GM12892 (cell line): ENCODE measurements around the gene HAO1.

Experiments
- POLR2A ChIP-seq: IDR thresholded peaks from 2 replicates; pipeline ENCODE4 v1.6.1; 2011; ENCODE audit warnings: low read depth, low read length, control low read depth
- POLR2AphosphoS5 ChIP-seq: IDR thresholded peaks from 2 replicates; pipeline ENCODE4 v1.6.1; 2011; ENCODE audit warnings: low read depth, low read length, control low read depth

GRCh38 chr20:7902879-7903278, 37.4 kb downstream of the HAO1 start:
- no peak for TF ChIP-seq POLR2AphosphoS5
- no peak for TF ChIP-seq POLR2A
